Mesodermal cell (in vitro differentiated cells): ENCODE measurements around the gene IDE.
A peak's percentile ranks its signal among the peaks of the same experiment; 100 is the strongest.

Source experiments
- H3K27ac ChIP-seq: 2 replicates; pipeline ENCODE4 v1.7.0; 2013; ENCODE audit warnings: mild to moderate bottlenecking, low read depth, low read length, moderate library complexity; ENCODE audit not compliant: severe bottlenecking
- H3K36me3 ChIP-seq: 2 replicates; pipeline ENCODE4 v1.7.1; 2013; ENCODE audit warnings: mild to moderate bottlenecking, low read length, moderate library complexity; ENCODE audit not compliant: control insufficient read depth, insufficient read depth
- H3K4me1 ChIP-seq: one replicate; pipeline ENCODE4 v1.7.1; 2013; ENCODE audit warnings: mild to moderate bottlenecking, low read length; ENCODE audit not compliant: insufficient read depth, control insufficient read depth, poor library complexity, severe bottlenecking
- H3K4me3 ChIP-seq: 2 replicates; pipeline ENCODE4 v1.7.0; 2013; ENCODE audit warnings: low read length, control low read depth, mild to moderate bottlenecking; ENCODE audit not compliant: insufficient read depth, poor library complexity, severe bottlenecking; ENCODE audit errors: extremely low read depth
- H3K9me3 ChIP-seq: 2 replicates; pipeline ENCODE4 v1.7.1; 2013; ENCODE audit warnings: mild to moderate bottlenecking, low read length, moderate library complexity; ENCODE audit not compliant: control insufficient read depth
- WGBS, 2 experiments: methylation state at CpG; one replicate each; pipeline ENCODE4 v1.1.5; 2013; ENCODE audit warnings: missing lambda C conversion rate in 2 of 2; ENCODE audit not compliant: insufficient coverage in 2 of 2; 5-methylcytosine and 5-hydroxymethylcytosine counted together

Gene IDE

DNA sequence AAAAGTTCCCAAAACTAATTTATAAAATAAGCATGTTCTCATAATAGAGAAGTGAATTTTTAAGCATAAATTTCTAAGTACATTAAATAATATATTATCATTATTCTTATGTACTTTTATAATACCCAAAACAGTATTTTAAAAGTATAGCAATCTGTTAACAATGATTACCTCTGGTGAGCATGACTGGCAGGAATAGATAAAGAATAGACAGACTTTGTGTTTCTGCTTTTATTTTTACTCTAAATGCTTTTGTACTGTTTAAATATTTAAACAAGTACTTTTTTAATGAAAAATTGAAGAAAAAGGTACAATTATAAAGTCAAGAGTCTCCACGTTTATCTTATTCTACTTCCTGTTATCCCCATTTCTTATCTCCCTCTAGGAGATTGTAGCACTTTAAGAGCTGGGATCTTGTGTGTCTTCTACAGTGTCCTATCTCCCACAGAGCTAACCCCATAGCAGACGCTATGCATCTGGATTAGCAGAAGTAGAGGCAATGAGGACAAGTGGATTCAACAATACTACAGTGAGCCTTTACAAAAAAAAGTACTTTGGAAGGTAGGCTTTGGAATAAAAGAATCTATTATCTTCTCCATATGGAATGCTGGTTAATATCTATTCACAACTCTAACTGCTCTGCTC lies 42.9 kb downstream of the IDE start:
- H3K4me3 ChIP-seq, result no peak overlapping the region
- H3K9me3 ChIP-seq, result no peaks in the 10 kb centered on the region
- peaks cover 4% of the 10 kb centered on the region for H3K4me1 ChIP-seq
- peaks cover 48% of the 10 kb centered on the region for H3K36me3 ChIP-seq
- H3K27ac ChIP-seq, result no peak overlapping the region
- no CpG with 5 or more reads among the region's 2 CpGs for WGBS, 2 experiments

DNA sequence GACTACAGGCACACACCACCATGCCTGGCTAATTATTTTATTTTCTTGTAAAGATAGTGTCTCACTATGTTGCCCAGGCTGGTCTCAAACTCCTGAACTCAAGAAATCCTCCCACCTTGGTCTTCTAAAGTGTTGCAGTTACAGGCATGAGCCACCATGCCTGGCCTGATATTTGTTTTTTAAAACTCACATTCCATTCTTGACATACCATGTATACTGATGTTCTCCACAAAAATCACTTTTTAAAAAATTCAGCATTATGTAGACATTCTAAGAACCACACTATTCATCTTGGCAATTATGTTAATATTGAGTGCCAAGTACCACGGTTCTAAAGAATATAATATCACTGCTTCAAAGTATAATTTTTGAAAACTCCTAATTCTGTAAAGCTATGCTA lies 43.5 kb downstream of the IDE start:
- H3K27ac ChIP-seq, result no peak overlapping the region
- H3K4me3 ChIP-seq, result no peak overlapping the region
- WGBS, 2 experiments, result no CpG with 5 or more reads among the region's 1 CpG
- no peaks in the 10 kb centered on the region for H3K9me3 ChIP-seq
- H3K36me3 ChIP-seq, result peaks cover 42% of the 10 kb centered on the region
- peaks cover 4% of the 10 kb centered on the region for H3K4me1 ChIP-seq

GRCh38 chr10:92527716-92528115 lies 46.2 kb downstream of the IDE start:
- WGBS, 2 experiments, result 83 to 95% methylated on average over 6 to 10 of the region's 11 CpGs
- Histone ChIP-seq H3K4me3 (no peak overlapping the region), H3K36me3 (peaks cover 30% of the 10 kb centered on the region), H3K27ac (no peak overlapping the region), H3K4me1 (peaks cover 4% of the 10 kb centered on the region), H3K9me3 (no peaks in the 10 kb centered on the region)

GRCh38 chr10:92523639-92524038 lies 50.3 kb downstream of the IDE start:
- no peak overlapping the region for H3K27ac ChIP-seq
- no peaks in the 10 kb centered on the region for H3K4me1 ChIP-seq
- 100% methylated on average over 1 of the region's 3 CpGs for WGBS, 2 experiments
- H3K4me3 ChIP-seq, result no peak overlapping the region
- H3K9me3 ChIP-seq, result no peaks in the 10 kb centered on the region
- peaks cover 12% of the 10 kb centered on the region for H3K36me3 ChIP-seq

GRCh38 chr10:92517034-92517655 lies 56.7 kb downstream of the IDE start:
- H3K4me1 ChIP-seq, result no peaks in the 10 kb centered on the region
- no peak overlapping the region for H3K4me3 ChIP-seq
- H3K36me3 ChIP-seq, result peaks cover 11% of the 10 kb centered on the region
- H3K9me3 ChIP-seq, result no peaks in the 10 kb centered on the region
- whole genome bisulfite sequencing, 2 experiments, result 0% methylated on average over 1 of the region's 3 CpGs
- H3K27ac ChIP-seq, result no peak overlapping the region

- H3K36me3 ChIP-seq, result peaks cover 52% of the 10 kb centered on the region
- no peaks in the 10 kb centered on the region for H3K4me1 ChIP-seq
- WGBS, 2 experiments, result 100% methylated on average over 1 of the region's 2 CpGs; no CpG with 5 or more reads in 1 of the 2 experiments
- H3K4me3 ChIP-seq, result no peak overlapping the region
- no peak overlapping the region for H3K27ac ChIP-seq
- no peaks in the 10 kb centered on the region for H3K9me3 ChIP-seq
Measured at GRCh38 chr10:92508866-92509265, 65.0 kb downstream of the IDE start.

GRCh38 chr10:92506336-92506735 lies 67.6 kb downstream of the IDE start:
- Histone ChIP-seq H3K36me3 (peaks cover 62% of the 10 kb centered on the region), H3K27ac (no peak overlapping the region), H3K9me3 (no peaks in the 10 kb centered on the region), H3K4me1 (no peaks in the 10 kb centered on the region), H3K4me3 (no peak overlapping the region)
- 92 to 100% methylated on average over 1 to 2 of the region's 2 CpGs for WGBS, 2 experiments

GRCh38 chr10:92505044-92505443 lies 68.8 kb downstream of the IDE start:
- no peak overlapping the region for H3K4me3 ChIP-seq
- no peak overlapping the region for H3K27ac ChIP-seq
- no peaks in the 10 kb centered on the region for H3K4me1 ChIP-seq
- H3K36me3 ChIP-seq, result peaks cover 66% of the 10 kb centered on the region
- no peaks in the 10 kb centered on the region for H3K9me3 ChIP-seq
- no CpG with 5 or more reads among the region's 5 CpGs for WGBS, 2 experiments

DNA sequence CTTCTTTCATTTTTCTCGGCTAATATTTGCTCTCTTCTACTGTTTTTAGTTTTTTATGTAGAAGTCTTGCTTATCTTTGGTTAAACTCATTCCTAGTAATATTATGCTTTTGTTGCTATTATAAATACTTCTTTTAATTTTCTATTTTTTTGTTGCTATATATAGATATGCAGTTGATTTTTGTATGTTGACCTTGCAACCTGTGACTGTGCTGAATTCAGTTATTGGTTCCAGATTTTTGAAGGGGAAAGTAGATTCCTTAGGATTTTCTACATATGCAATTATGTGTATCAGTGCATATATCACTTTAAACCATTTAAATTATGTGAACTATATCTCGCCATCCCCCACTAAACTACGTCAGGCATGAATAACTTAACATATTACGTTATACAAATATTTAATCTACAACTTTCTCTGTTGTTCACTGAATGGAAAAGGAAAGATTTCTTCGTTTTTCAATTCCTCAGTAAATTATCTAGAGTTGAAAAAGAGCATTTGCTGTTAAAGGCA lies 71.5 kb downstream of the IDE start:
- WGBS, 2 experiments, result 100% methylated on average over 1 of the region's 5 CpGs; no CpG with 5 or more reads in 1 of the 2 experiments
- no peak overlapping the region for H3K4me3 ChIP-seq
- no peak overlapping the region for H3K27ac ChIP-seq
- H3K4me1 ChIP-seq, result no peaks in the 10 kb centered on the region
- peaks cover 43% of the 10 kb centered on the region for H3K36me3 ChIP-seq
- no peaks in the 10 kb centered on the region for H3K9me3 ChIP-seq

GRCh38 chr10:92493362-92493761 lies 80.5 kb downstream of the IDE start:
- Histone ChIP-seq H3K9me3 (no peaks in the 10 kb centered on the region), H3K36me3 (peaks cover 58% of the 10 kb centered on the region), H3K4me3 (no peak overlapping the region), H3K4me1 (peaks cover 5% of the 10 kb centered on the region), H3K27ac (peak overlapping the region; percentile 39)
- 100% methylated on average over 1 of the region's 1 CpG; no CpG with 5 or more reads in 1 of the 2 experiments for WGBS, 2 experiments

- 90 to 98% methylated on average over 5 to 6 of the region's 6 CpGs for WGBS, 2 experiments
Measured at GRCh38 chr10:92492748-92493240, 81.1 kb downstream of the IDE start.

More at GRCh38 chr10:92492748-92493240, 81.1 kb downstream of the IDE start:
- peaks cover 63% of the 10 kb centered on the region for H3K36me3 ChIP-seq
- H3K4me3 ChIP-seq, result no peak overlapping the region
- peaks cover 5% of the 10 kb centered on the region for H3K4me1 ChIP-seq
- H3K9me3 ChIP-seq, result no peaks in the 10 kb centered on the region
- H3K27ac ChIP-seq, result peak overlapping the region; percentile 39
